WTC11 (cell line): ENCODE results near the gene ABCG1. TPM values are rescaled to one million over a fixed set of nuclear protein-coding genes. Genes with fewer than 3 reads are reported as not detected.
A peak's percentile ranks its signal among the peaks of the same experiment; 100 is the strongest.

Experiments
- ATAC-seq: fragments of 200-7000 bp; cut with Tn5 transposase; 2 replicates; pipeline ENCODE4 v1.10.0; 2021; ENCODE audit warnings: mild to moderate bottlenecking, moderate library complexity
- CTCF ChIA-PET: fragments of 300-600 bp; sonication (Branson Sonifier 250); formaldehyde crosslinking; loops from one replicate; lab custom pipeline; 2021; ENCODE audit warnings: antibody characterized with exemption; lab: Charles Lee
- POLR2A ChIA-PET: fragments of 350-600 bp; sonication (Branson Sonifier 250); formaldehyde crosslinking; loops from one replicate; lab custom pipeline; 2021; ENCODE audit warnings: antibody characterized with exemption; lab: Charles Lee
- DNase-seq: peaks from one replicate; pipeline ENCODE4 v3.0.0; 2021; ENCODE audit warnings: low spot score
- H3K27ac Mint-ChIP-seq: 2 replicates; pipeline ENCODE4 v1.8.0; 2021; ENCODE audit warnings: mixed read lengths
- H3K27me3 Mint-ChIP-seq: 2 replicates; pipeline ENCODE4 v1.8.0; 2021; ENCODE audit warnings: low read depth, mild to moderate bottlenecking, moderate library complexity, mixed read lengths
- H3K36me3 Mint-ChIP-seq: 2 replicates; pipeline ENCODE4 v1.8.0; 2021; ENCODE audit warnings: mixed read lengths
- H3K4me1 Mint-ChIP-seq: 2 replicates; pipeline ENCODE4 v1.8.0; 2022; ENCODE audit warnings: mixed read lengths
- H3K4me3 Mint-ChIP-seq: 2 replicates; pipeline ENCODE4 v1.8.0; 2021; ENCODE audit warnings: mild to moderate bottlenecking, moderate library complexity, mixed read lengths
- H3K9me3 Mint-ChIP-seq: 2 replicates; pipeline ENCODE4 v1.8.0; 2021; ENCODE audit warnings: mixed read lengths
- ELF4 ChIP-seq: sonication (generic); formaldehyde crosslinking; IDR thresholded peaks from 2 replicates; pipeline ENCODE4 v1.8.1; 2022; ENCODE audit warnings: low read depth, mild to moderate bottlenecking, moderate library complexity, missing genetic modification reagents
- ETV6 ChIP-seq: sonication (generic); formaldehyde crosslinking; IDR thresholded peaks from 2 replicates; pipeline ENCODE4 v1.8.1; 2022; ENCODE audit warnings: mild to moderate bottlenecking, missing genetic modification reagents
- MYBL2 ChIP-seq: sonication (generic); formaldehyde crosslinking; IDR thresholded peaks from 2 replicates; pipeline ENCODE4 v1.8.1; 2023; ENCODE audit warnings: mild to moderate bottlenecking, moderate library complexity, missing genetic modification reagents
- NFYB ChIP-seq: sonication (generic); formaldehyde crosslinking; conservative IDR thresholded peaks from 2 replicates; pipeline ENCODE4 v1.8.0; 2022; ENCODE audit warnings: low read depth, missing genetic modification reagents
- NR2C2 ChIP-seq: sonication (generic); formaldehyde crosslinking; IDR thresholded peaks from 2 replicates; pipeline ENCODE4 v1.8.0; 2022; ENCODE audit warnings: mild to moderate bottlenecking, missing genetic modification reagents
- NR3C1 ChIP-seq: sonication (generic); formaldehyde crosslinking; conservative IDR thresholded peaks from 2 replicates; pipeline ENCODE4 v1.8.1; 2023; ENCODE audit warnings: low read depth, mild to moderate bottlenecking, missing genetic modification reagents
- RELA ChIP-seq: sonication (generic); formaldehyde crosslinking; IDR thresholded peaks from 2 replicates; pipeline ENCODE4 v1.8.1; 2022; ENCODE audit warnings: missing genetic modification reagents, mild to moderate bottlenecking, borderline replicate concordance
- TCF7 ChIP-seq: sonication (generic); formaldehyde crosslinking; IDR thresholded peaks from 2 replicates; pipeline ENCODE4 v1.8.0; 2022; ENCODE audit warnings: mild to moderate bottlenecking, low read depth, missing genetic modification reagents, moderate library complexity
- TP53 ChIP-seq: sonication (generic); formaldehyde crosslinking; IDR thresholded peaks from 2 replicates; pipeline ENCODE4 v1.8.1; 2023; ENCODE audit warnings: mild to moderate bottlenecking, missing genetic modification reagents
- ZNF121 ChIP-seq: sonication (generic); formaldehyde crosslinking; IDR thresholded peaks from 2 replicates; pipeline ENCODE4 v1.8.0; 2023; ENCODE audit warnings: missing genetic modification reagents
- ZNF232 ChIP-seq: sonication (generic); formaldehyde crosslinking; IDR thresholded peaks from 2 replicates; pipeline ENCODE4 v1.8.0; 2022; ENCODE audit warnings: mild to moderate bottlenecking, missing genetic modification reagents
- total RNA-seq: library from RNA; stranded (reverse); gene quantifications from 3 replicates; pipeline ENCODE4 v1.2.3, GENCODE V29; 2021
- TF ChIP-seq, protein P1 (sequence below): sonication (generic); formaldehyde crosslinking; IDR thresholded peaks from 2 replicates; pipeline ENCODE4 v1.8.0; 2023; ENCODE audit warnings: missing genetic modification reagents, mild to moderate bottlenecking, borderline replicate concordance
- TF ChIP-seq, protein P2 (sequence below): fragments of 250-450 bp; sonication (Bioruptor Pico); IDR thresholded peaks from 2 replicates; pipeline ENCODE4 v1.9.0; 2021; ENCODE audit warnings: moderate library complexity, mild to moderate bottlenecking, inconsistent platforms, borderline replicate concordance
- TF ChIP-seq, protein P3 (sequence below): sonication (generic); formaldehyde crosslinking; IDR thresholded peaks from 2 replicates; pipeline ENCODE4 v1.8.0; 2022; ENCODE audit warnings: mild to moderate bottlenecking, missing genetic modification reagents
- TF ChIP-seq, protein P4 (sequence below): sonication (generic); formaldehyde crosslinking; IDR thresholded peaks from 2 replicates; pipeline ENCODE4 v1.8.1; 2023; ENCODE audit warnings: mild to moderate bottlenecking, missing genetic modification reagents, moderate library complexity
- TF ChIP-seq, protein P5 (sequence below): sonication (generic); formaldehyde crosslinking; IDR thresholded peaks from 2 replicates; pipeline ENCODE4 v1.8.0; 2022; ENCODE audit warnings: mild to moderate bottlenecking, missing genetic modification reagents
- TF ChIP-seq, protein P6 (sequence below): sonication (generic); formaldehyde crosslinking; IDR thresholded peaks from 2 replicates; pipeline ENCODE4 v1.8.0; 2023; ENCODE audit warnings: missing genetic modification reagents
- TF ChIP-seq, protein P7 (sequence below): sonication (generic); formaldehyde crosslinking; IDR thresholded peaks from 2 replicates; pipeline ENCODE4 v1.8.1; 2023; ENCODE audit warnings: mild to moderate bottlenecking, moderate library complexity, missing genetic modification reagents
- TF ChIP-seq, protein P8 (sequence below): fragments of 200-600 bp; IDR thresholded peaks from 2 replicates; pipeline ENCODE4 v1.8.0; 2022; ENCODE audit warnings: antibody characterized with exemption

ABCG1 gene
- total RNA-seq, 1 experiment from 2014 or later: 4.0 TPM

DNA sequence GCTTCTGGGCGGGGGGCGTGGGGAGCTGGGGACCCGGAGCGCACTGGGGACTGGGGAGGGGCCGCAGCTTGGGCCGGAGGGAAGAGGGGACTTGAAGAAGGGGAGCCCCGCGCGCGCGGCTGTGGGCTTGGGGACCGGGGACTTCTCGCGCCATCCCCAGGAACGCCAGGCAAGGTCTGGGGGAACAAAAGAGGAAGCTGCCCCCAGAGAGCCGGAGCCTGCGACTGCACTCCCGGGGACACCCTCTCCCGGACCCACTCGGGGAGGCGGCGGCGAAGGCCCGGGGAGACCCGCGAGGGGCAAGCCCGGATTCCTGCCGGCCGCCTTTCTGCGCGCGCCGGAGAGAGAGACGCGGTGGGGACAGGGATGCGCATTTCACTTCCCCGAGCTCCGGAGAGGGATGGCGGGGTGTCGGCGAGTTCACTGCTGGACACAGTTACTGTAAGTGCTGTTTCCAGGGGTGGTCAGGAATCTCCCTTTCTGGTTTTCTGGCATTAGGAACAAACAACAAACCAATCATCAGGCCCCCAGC lies 732 bp downstream of the ABCG1 start:
- no peak for TF ChIP-seq ETV6 (CRISPR knock-in tag)
- no peak for TF ChIP-seq MYBL2 (CRISPR knock-in tag)
- TF ChIP-seq, protein P1, sequence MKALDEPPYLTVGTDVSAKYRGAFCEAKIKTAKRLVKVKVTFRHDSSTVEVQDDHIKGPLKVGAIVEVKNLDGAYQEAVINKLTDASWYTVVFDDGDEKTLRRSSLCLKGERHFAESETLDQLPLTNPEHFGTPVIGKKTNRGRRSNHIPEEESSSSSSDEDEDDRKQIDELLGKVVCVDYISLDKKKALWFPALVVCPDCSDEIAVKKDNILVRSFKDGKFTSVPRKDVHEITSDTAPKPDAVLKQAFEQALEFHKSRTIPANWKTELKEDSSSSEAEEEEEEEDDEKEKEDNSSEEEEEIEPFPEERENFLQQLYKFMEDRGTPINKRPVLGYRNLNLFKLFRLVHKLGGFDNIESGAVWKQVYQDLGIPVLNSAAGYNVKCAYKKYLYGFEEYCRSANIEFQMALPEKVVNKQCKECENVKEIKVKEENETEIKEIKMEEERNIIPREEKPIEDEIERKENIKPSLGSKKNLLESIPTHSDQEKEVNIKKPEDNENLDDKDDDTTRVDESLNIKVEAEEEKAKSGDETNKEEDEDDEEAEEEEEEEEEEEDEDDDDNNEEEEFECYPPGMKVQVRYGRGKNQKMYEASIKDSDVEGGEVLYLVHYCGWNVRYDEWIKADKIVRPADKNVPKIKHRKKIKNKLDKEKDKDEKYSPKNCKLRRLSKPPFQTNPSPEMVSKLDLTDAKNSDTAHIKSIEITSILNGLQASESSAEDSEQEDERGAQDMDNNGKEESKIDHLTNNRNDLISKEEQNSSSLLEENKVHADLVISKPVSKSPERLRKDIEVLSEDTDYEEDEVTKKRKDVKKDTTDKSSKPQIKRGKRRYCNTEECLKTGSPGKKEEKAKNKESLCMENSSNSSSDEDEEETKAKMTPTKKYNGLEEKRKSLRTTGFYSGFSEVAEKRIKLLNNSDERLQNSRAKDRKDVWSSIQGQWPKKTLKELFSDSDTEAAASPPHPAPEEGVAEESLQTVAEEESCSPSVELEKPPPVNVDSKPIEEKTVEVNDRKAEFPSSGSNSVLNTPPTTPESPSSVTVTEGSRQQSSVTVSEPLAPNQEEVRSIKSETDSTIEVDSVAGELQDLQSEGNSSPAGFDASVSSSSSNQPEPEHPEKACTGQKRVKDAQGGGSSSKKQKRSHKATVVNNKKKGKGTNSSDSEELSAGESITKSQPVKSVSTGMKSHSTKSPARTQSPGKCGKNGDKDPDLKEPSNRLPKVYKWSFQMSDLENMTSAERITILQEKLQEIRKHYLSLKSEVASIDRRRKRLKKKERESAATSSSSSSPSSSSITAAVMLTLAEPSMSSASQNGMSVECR: no peak
- no peak for TF ChIP-seq ZNF121
- no peak for TF ChIP-seq NFYB (CRISPR knock-in tag)
- TF ChIP-seq, protein P2, sequence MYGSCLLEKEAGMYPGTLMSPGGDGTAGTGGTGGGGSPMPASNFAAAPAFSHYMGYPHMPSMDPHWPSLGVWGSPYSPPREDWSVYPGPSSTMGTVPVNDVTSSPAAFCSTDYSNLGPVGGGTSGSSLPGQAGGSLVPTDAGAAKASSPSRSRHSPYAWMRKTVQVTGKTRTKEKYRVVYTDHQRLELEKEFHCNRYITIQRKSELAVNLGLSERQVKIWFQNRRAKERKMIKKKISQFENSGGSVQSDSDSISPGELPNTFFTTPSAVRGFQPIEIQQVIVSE (CRISPR knock-in tag): no peak
- no peak for TF ChIP-seq RELA (CRISPR knock-in tag)
- TF ChIP-seq, protein P3, sequence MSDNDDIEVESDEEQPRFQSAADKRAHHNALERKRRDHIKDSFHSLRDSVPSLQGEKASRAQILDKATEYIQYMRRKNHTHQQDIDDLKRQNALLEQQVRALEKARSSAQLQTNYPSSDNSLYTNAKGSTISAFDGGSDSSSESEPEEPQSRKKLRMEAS: no peak
- TF ChIP-seq, protein P4, sequence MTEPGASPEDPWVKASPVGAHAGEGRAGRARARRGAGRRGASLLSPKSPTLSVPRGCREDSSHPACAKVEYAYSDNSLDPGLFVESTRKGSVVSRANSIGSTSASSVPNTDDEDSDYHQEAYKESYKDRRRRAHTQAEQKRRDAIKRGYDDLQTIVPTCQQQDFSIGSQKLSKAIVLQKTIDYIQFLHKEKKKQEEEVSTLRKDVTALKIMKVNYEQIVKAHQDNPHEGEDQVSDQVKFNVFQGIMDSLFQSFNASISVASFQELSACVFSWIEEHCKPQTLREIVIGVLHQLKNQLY (CRISPR knock-in tag): no peak
- TF ChIP-seq NR3C1 (CRISPR knock-in tag): no peak
- TF ChIP-seq, protein P5, sequence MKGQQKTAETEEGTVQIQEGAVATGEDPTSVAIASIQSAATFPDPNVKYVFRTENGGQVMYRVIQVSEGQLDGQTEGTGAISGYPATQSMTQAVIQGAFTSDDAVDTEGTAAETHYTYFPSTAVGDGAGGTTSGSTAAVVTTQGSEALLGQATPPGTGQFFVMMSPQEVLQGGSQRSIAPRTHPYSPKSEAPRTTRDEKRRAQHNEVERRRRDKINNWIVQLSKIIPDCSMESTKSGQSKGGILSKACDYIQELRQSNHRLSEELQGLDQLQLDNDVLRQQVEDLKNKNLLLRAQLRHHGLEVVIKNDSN: no peak
- TF ChIP-seq ELF4 (CRISPR knock-in tag): no peak
- TF ChIP-seq ZNF232: no peak
- TF ChIP-seq TP53 (CRISPR knock-in tag): no peak
- TF ChIP-seq, all 79 proteins: peak for 0
- Mint-ChIP-seq H3K9me3 (peaks cover 18% of the 10 kb centered on the region), H3K4me3 (peak overlapping the region; percentile 87), H3K27ac (no peak overlapping the region), H3K4me1 (peaks cover 7% of the 10 kb centered on the region), H3K27me3 (peaks cover 57% of the 10 kb centered on the region), H3K36me3 (no peaks in the 10 kb centered on the region)
- ChIA-PET CTCF (interaction anchor here (1.0 to 3.2 kb wide), 15 partner anchors 14 to 607 kb away, joined by 3 to 31 read pairs (median 5); no protein-coding TSS in a partner anchor), POLR2A (interaction anchor here (0.5 to 2.2 kb wide), 8 partner anchors 9 to 1625 kb away, joined by 3 to 20 read pairs (median 3); no protein-coding TSS in a partner anchor)
- DNase-seq (peak; percentile 41), ATAC-seq (peak; percentile 38)

DNA sequence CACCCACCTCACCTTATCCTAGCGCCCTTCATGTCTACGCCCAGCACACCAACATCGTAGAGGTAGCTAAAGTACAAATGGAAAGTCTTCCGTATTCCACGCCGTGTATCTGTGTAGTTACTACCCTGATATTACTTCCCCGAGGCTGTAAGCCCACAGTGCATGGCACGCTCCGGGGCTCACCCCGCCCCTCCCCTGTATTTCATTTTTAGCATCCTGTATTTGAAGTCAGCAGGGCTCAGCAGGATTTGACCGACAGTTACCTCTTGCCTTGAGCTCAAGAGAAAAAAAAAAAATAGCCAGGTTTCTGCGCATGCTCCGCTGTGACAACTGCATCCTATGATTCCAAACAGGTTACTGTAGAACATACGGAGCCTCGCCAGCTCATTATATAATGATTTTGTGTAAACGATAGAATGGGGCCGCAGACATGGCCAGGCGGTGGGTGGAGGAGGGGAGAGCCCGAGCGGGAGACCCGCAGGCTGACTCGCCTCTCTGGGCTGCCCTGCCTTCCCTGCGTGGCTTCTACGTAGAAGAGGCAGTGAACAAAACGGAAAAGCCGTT lies 1.3 kb downstream of the ABCG1 start:
- Mint-ChIP-seq H3K27me3 (peaks cover 57% of the 10 kb centered on the region), H3K27ac (no peak overlapping the region), H3K4me3 (peak overlapping the region; percentile 87), H3K4me1 (peaks cover 7% of the 10 kb centered on the region), H3K9me3 (peaks cover 15% of the 10 kb centered on the region), H3K36me3 (no peaks in the 10 kb centered on the region)
- ATAC-seq: peak; percentile 18
- TF ChIP-seq, protein P6, sequence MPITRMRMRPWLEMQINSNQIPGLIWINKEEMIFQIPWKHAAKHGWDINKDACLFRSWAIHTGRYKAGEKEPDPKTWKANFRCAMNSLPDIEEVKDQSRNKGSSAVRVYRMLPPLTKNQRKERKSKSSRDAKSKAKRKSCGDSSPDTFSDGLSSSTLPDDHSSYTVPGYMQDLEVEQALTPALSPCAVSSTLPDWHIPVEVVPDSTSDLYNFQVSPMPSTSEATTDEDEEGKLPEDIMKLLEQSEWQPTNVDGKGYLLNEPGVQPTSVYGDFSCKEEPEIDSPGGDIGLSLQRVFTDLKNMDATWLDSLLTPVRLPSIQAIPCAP (CRISPR knock-in tag): no peak
- TF ChIP-seq, protein P7, sequence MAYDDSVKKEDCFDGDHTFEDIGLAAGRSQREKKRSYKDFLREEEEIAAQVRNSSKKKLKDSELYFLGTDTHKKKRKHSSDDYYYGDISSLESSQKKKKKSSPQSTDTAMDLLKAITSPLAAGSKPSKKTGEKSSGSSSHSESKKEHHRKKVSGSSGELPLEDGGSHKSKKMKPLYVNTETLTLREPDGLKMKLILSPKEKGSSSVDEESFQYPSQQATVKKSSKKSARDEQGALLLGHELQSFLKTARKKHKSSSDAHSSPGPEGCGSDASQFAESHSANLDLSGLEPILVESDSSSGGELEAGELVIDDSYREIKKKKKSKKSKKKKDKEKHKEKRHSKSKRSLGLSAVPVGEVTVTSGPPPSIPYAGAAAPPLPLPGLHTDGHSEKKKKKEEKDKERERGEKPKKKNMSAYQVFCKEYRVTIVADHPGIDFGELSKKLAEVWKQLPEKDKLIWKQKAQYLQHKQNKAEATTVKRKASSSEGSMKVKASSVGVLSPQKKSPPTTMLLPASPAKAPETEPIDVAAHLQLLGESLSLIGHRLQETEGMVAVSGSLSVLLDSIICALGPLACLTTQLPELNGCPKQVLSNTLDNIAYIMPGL (CRISPR knock-in tag): no peak
- TF ChIP-seq NR2C2 (CRISPR knock-in tag) (no peak), TCF7 (CRISPR knock-in tag) (no peak)
- TF ChIP-seq, protein P8, sequence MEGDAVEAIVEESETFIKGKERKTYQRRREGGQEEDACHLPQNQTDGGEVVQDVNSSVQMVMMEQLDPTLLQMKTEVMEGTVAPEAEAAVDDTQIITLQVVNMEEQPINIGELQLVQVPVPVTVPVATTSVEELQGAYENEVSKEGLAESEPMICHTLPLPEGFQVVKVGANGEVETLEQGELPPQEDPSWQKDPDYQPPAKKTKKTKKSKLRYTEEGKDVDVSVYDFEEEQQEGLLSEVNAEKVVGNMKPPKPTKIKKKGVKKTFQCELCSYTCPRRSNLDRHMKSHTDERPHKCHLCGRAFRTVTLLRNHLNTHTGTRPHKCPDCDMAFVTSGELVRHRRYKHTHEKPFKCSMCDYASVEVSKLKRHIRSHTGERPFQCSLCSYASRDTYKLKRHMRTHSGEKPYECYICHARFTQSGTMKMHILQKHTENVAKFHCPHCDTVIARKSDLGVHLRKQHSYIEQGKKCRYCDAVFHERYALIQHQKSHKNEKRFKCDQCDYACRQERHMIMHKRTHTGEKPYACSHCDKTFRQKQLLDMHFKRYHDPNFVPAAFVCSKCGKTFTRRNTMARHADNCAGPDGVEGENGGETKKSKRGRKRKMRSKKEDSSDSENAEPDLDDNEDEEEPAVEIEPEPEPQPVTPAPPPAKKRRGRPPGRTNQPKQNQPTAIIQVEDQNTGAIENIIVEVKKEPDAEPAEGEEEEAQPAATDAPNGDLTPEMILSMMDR: no peak
- CTCF ChIA-PET: interaction anchor here (1.0 to 3.2 kb wide), 12 partner anchors 14 to 232 kb away, joined by 3 to 31 read pairs (median 6); no protein-coding TSS in a partner anchor
- POLR2A ChIA-PET: interaction anchor here (0.5 to 2.2 kb wide), 6 partner anchors 9 to 982 kb away, joined by 3 to 20 read pairs (median 3); no protein-coding TSS in a partner anchor
- no peak for DNase-seq
